Activated CD4-positive, alpha-beta T cell treated with anti-CD3 and anti-CD28 coated beads for 36 hours (primary cell): ENCODE data around the gene CNTNAP5. TPM values are rescaled to one million over a fixed set of nuclear protein-coding genes. Genes with fewer than 3 reads are reported as not detected.

Source experiments
- ATAC-seq: fragments of 200-7000 bp; cut with Tn5 transposase; one replicate; pipeline ENCODE4 v1.10.0; 2021; ENCODE audit warnings: mild to moderate bottlenecking, moderate library complexity
- CTCF ChIA-PET: fragments of 350-600 bp; sonication (Branson Sonifier 250); formaldehyde crosslinking; loops from one replicate; lab custom pipeline; 2021; ENCODE audit warnings: antibody characterized with exemption; lab: Charles Lee
- POLR2A ChIA-PET: fragments of 350-600 bp; sonication (Branson Sonifier 250); formaldehyde crosslinking; loops from one replicate; lab custom pipeline; 2021; ENCODE audit warnings: antibody characterized with exemption, inconsistent platforms; lab: Charles Lee
- DNase-seq: peaks from one replicate; pipeline ENCODE4 v3.0.0-alpha.2; 2020
- H3K27ac Mint-ChIP-seq: one replicate; pipeline ENCODE4 v1.8.0; 2021; ENCODE audit warnings: mixed read lengths
- H3K27me3 Mint-ChIP-seq: one replicate; pipeline ENCODE4 v1.8.0; 2021; ENCODE audit warnings: mixed read lengths
- H3K36me3 Mint-ChIP-seq: one replicate; pipeline ENCODE4 v1.8.0; 2021; ENCODE audit warnings: low read depth, mixed read lengths
- H3K4me1 Mint-ChIP-seq: one replicate; pipeline ENCODE4 v1.8.0; 2021; ENCODE audit warnings: mixed read lengths
- H3K4me3 Mint-ChIP-seq: one replicate; pipeline ENCODE4 v1.8.0; 2021; ENCODE audit warnings: mild to moderate bottlenecking, moderate library complexity, mixed read lengths
- H3K9me3 Mint-ChIP-seq: one replicate; pipeline ENCODE4 v1.8.0; 2021; ENCODE audit warnings: low read depth, mixed read lengths
- intact Hi-C, 2 experiments: fragments of 100-400 bp; cut with DNase I in 1 of 2; cut with micrococcal nuclease in 1 of 2; formaldehyde crosslinking; loops; one replicate each; pipeline versions ENCODE4 v1.14.2 to v1.15.1; 2022 to 2024; cut with DNase I, micrococcal nuclease
- total RNA-seq, 2 experiments: library from RNA; stranded (reverse); gene quantifications; one replicate each; pipeline ENCODE4 v1.2.3, GENCODE V29; 2021

The CNTNAP5 gene
- total RNA-seq, 2 experiments from 2014 or later, result not detected

DNA sequence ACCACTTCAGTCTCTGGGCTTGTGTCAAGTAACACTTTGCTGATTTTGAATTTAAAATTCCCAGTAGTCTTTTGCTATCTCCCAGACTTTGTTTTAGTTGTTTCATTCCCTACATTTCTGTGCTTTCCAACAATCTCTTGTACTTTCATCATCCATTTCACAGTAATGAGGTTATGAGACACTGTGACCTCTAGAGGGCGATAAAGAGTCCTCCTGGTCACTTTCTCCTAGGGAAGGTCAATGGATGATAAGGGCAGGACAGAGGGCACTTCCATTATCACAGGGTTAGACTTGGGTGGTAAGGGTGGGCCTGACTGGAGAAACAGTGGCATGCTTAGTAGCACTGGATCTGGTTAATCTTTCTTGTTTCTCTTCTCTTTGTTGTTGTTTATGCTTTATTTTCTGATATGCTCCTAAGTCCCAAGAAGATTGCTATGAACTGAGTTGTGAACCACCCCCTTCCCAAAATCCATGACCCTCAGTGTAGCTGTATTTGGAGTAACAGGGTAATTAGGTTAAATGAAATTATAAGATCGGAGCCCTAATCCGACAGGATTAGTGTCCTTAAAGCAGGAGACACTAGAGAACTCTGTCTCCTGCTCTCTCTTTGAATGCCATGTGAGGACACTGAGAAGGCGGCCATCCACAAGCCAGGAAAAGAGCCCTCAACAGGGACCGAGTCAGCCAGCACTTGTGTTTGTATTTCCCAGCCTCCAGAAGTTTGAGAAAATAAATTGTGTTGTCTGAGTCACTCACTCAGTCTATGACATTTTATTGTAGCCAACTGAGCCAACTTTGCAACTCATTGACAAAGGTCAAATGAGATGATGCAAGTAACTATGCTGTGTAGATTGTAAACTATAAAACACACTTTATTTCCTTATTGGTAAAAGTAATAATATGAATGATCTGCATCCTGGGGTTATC, 779.2 kb downstream of the CNTNAP5 start:
- no peaks in the 10 kb centered on the region for H3K27me3 Mint-ChIP-seq

DNA sequence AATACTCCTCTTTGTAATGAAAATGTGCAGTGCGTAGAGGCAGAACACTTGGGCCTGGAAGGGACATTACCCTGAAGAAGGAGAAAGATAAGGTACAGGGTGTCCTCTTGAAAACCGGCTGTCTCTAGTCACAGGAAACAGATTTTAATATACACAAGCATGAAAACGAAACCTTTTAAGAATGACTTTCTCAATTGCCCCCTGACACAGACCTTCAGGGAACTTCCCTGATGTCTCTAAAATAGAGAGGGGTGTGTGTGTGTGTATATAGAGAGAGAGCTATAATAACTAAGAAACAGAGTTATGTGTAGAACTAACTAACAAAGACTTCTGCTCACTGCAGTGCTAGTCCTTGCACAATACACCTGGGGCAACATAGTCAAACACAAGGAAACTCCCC, 780.0 kb downstream of the CNTNAP5 start:
- CTCF ChIA-PET, result no interaction called here

More for the DNA sequence above, 779.2 kb downstream of the CNTNAP5 start:
- no peaks in the 10 kb centered on the region for H3K4me1 Mint-ChIP-seq
- H3K4me3 Mint-ChIP-seq, result no peak overlapping the region
- POLR2A ChIA-PET, result no interaction called here
- H3K27ac Mint-ChIP-seq, result no peak overlapping the region
- CTCF ChIA-PET, result no interaction called here
- ATAC-seq (no peak), DNase-seq (no peak)
- intact Hi-C loops, result no loop called here
- H3K36me3 Mint-ChIP-seq, result no peaks in the 10 kb centered on the region
- H3K9me3 Mint-ChIP-seq, result peaks cover 2% of the 10 kb centered on the region

DNA sequence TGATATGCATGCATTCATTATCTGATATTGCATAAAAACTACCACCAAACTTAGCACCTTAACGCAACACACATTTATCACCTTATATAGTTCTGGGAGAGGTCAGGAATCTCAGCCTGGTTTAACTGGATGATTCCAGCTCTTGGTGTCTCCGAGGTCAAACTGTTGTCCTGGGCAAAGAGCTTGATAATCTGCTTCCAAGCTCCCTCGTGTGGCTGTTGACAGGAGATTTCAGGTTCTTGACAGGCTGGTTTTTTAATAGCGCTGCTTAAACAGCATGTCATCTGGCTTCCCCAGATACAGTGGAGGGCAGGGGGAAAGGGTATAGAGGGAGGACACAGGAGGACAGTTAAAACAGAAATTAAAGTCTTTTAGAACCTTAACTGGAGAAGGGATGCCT, 785.0 kb downstream of the CNTNAP5 start:
- no peaks in the 10 kb centered on the region for H3K27me3 Mint-ChIP-seq
- H3K9me3 Mint-ChIP-seq, result peaks cover 5% of the 10 kb centered on the region
- H3K4me3 Mint-ChIP-seq, result no peak overlapping the region
- ChIA-PET POLR2A (no interaction called here), CTCF (no interaction called here)
- H3K4me1 Mint-ChIP-seq, result no peaks in the 10 kb centered on the region
- DNase-seq, result no peak
- ATAC-seq, result no peak
- intact Hi-C loops, result no loop called here
- no peaks in the 10 kb centered on the region for H3K36me3 Mint-ChIP-seq
- H3K27ac Mint-ChIP-seq, result no peak overlapping the region

More for the DNA sequence above, 780.0 kb downstream of the CNTNAP5 start:
- POLR2A ChIA-PET, result no interaction called here
- Mint-ChIP-seq H3K36me3 (no peaks in the 10 kb centered on the region), H3K4me3 (no peak overlapping the region), H3K4me1 (no peaks in the 10 kb centered on the region), H3K27ac (no peak overlapping the region), H3K27me3 (no peaks in the 10 kb centered on the region), H3K9me3 (peaks cover 2% of the 10 kb centered on the region)
- intact Hi-C loops, result no loop called here
- ATAC-seq (no peak), DNase-seq (no peak)

DNA sequence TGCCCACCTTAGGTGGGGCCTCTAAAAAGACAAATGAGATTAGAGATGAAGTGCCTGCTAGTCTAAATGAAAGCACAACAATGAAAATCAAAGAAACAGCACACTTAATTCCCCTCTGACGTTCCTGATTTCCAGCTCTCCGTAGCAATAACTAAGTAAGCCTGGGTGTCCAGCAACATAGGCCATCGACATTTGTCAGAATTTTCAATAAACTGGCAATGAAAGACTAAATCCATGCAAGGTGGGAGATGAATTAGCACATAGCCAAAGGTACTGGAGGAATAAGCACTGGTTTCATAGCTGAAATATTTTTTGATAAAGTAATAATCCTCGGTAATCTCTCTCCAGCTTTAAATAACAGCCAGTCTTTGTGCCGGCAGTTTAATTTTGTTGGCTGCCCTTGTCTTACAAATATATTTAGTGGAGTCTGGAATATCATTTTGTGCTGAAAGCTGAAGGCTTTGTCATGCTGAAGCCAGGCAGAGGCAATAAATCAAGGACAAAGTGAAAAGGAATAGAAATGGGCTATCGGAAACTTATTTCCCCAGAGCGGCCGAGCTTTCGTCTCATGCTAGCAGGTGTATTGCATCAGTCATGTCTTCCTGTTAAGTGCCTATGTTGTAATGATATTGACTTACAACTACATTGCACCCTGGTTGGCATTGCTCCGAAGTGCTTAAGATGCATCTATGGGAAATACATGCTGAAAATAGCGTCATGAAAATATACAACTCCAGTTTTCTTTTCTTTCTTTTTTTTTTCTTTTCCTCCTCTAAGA, 790.1 kb downstream of the CNTNAP5 start:
- Mint-ChIP-seq H3K36me3 (no peaks in the 10 kb centered on the region), H3K9me3 (peaks cover 8% of the 10 kb centered on the region), H3K4me3 (no peak overlapping the region), H3K27me3 (no peaks in the 10 kb centered on the region), H3K27ac (no peak overlapping the region), H3K4me1 (no peaks in the 10 kb centered on the region)
- intact Hi-C loops, result no loop called here
- ATAC-seq (no peak), DNase-seq (no peak)
- POLR2A ChIA-PET, result no interaction called here
- CTCF ChIA-PET, result no interaction called here

DNA sequence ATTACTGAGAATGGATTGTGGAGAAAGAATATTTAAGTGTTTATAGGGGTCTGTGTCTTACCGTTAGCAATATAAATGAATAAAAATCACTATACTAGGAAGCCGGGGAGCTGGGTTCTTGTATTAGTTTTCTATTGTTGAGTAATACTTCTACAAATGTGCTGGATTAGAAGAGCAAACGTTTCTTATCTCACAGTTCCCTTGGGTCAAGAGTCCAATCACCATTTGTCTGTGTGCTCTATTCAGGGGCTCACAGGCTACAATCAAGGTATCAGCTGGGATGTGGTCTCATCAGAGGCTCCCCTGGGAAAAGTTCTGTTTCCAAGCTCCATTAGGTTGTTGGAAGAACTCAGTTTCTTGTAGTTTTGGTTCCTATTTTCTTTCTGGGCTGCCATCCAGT, 790.9 kb downstream of the CNTNAP5 start:
- Mint-ChIP-seq H3K9me3 (peaks cover 8% of the 10 kb centered on the region), H3K36me3 (no peaks in the 10 kb centered on the region), H3K27me3 (no peaks in the 10 kb centered on the region), H3K4me3 (no peak overlapping the region), H3K27ac (no peak overlapping the region), H3K4me1 (no peaks in the 10 kb centered on the region)
- POLR2A ChIA-PET, result no interaction called here
- ATAC-seq, result no peak
- CTCF ChIA-PET, result no interaction called here
- DNase-seq, result no peak
- intact Hi-C loops, result no loop called here

DNA sequence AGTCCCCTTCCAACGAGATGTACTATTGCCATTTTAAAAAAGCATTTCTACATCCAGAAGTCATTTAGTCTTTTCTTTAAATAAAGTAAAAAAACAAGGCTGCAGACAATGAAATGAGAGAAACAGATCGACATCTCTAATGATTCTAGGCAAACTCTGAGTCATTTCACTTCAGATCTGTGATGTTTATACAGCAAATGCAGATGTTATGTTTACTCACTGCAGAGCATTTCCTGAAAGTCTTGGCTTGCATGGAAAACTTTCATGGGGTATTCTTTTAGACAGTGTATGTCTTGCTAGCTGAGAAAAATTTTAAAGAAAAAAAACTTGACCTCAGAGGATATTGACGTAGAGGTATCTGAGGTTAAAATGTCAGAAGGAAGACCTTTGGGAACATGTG, 797.4 kb downstream of the CNTNAP5 start:
- ATAC-seq, result no peak
- no peaks in the 10 kb centered on the region for H3K36me3 Mint-ChIP-seq
- intact Hi-C loops, result no loop called here
- H3K4me3 Mint-ChIP-seq, result no peak overlapping the region
- H3K27me3 Mint-ChIP-seq, result no peaks in the 10 kb centered on the region
- H3K27ac Mint-ChIP-seq, result no peak overlapping the region
- no peaks in the 10 kb centered on the region for H3K9me3 Mint-ChIP-seq
- ChIA-PET CTCF (no interaction called here), POLR2A (no interaction called here)
- H3K4me1 Mint-ChIP-seq, result no peaks in the 10 kb centered on the region
- no peak for DNase-seq

DNA sequence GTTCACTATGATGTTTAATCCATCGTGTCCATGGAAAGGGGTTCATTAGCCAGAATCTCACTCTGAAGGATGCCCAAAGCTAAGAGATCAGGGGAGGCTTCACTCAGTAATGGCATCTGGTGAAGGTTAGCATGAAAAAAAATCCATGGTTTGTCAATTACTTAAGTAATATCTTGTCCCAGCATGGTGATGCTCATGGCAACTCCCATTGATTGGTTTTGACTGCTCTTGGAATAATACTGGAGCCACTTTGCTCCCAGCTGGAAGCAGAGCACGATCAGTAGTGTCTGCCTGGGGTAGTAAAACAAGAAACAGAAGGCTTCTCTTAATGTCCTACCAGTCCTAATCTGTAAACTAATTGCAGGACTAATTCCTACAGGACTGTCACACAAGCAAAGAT, 799.4 kb downstream of the CNTNAP5 start:
- Mint-ChIP-seq H3K27me3 (no peaks in the 10 kb centered on the region), H3K4me1 (no peaks in the 10 kb centered on the region), H3K9me3 (peaks cover 5% of the 10 kb centered on the region), H3K36me3 (no peaks in the 10 kb centered on the region), H3K4me3 (no peak overlapping the region), H3K27ac (no peak overlapping the region)
- ChIA-PET POLR2A (no interaction called here), CTCF (no interaction called here)
- ATAC-seq (no peak), DNase-seq (no peak)
- intact Hi-C loops, result no loop called here

DNA sequence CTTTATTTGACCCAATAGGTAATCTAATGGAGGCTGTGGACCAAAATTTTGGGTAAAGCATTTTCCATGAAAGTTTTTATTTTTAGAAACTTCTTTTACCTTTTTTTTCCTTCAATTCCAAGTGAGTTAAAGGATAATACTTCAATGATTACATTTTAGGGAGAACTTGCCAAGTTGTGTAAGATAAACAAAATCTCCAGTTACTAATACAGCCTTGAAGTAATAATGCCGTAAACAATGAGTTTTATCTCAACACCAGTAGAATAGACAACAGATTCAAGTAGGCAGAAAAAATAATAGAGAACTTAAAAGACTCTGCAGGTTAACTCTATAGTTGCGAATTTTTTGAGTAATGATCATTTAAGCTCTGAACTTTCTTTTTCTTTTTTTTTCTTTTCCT, 807.4 kb downstream of the CNTNAP5 start:
- Mint-ChIP-seq H3K4me3 (no peak overlapping the region), H3K9me3 (peaks cover 17% of the 10 kb centered on the region), H3K27ac (no peak overlapping the region), H3K36me3 (no peaks in the 10 kb centered on the region), H3K4me1 (no peaks in the 10 kb centered on the region), H3K27me3 (no peaks in the 10 kb centered on the region)
- no peak for DNase-seq
- ChIA-PET CTCF (no interaction called here), POLR2A (no interaction called here)
- no peak for ATAC-seq
- intact Hi-C loops, result no loop called here

DNA sequence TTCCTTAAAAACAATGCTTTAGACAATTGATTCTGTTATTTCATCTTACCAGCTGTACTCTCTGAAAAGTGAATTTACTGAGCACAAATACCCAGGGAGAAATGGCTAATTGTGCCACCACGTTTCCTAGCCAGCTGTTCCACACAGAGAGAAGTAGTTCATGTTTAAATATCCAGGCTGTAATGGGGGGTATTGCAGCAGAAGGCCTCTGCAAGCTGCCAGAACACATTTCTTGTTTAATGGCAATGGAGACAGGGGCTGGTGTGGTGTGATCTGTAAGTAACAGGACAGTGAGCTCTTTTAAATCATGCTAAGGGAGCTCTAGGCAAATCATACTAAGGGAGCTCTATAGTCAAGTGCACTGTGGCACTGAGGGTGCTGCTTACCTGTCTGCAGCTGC, 809.2 kb downstream of the CNTNAP5 start:
- no peak overlapping the region for H3K4me3 Mint-ChIP-seq
- ChIA-PET POLR2A (no interaction called here), CTCF (no interaction called here)
- H3K27ac Mint-ChIP-seq, result no peak overlapping the region
- ATAC-seq (no peak), DNase-seq (no peak)
- H3K4me1 Mint-ChIP-seq, result no peaks in the 10 kb centered on the region
- H3K36me3 Mint-ChIP-seq, result no peaks in the 10 kb centered on the region
- peaks cover 16% of the 10 kb centered on the region for H3K9me3 Mint-ChIP-seq
- H3K27me3 Mint-ChIP-seq, result no peaks in the 10 kb centered on the region
- intact Hi-C loops, result no loop called here

DNA sequence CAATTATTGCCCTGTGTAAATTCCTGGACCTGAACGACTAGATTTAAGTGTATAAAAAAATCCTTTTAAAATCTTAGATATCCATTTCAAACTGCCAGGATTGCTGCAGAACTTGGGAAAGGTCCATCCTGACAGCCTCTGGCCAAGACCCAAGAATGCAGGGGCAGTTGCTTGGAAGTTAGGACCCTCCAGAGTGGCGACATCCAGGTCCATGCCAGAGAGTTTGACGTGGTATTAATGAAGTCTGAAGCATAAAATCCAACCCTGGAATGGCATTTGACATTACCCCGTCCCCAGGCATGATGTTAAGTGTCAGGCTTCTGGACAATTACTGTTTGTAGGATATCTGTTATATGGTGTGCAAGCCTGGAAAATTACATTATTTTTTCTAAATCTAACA, 810.2 kb downstream of the CNTNAP5 start:
- ATAC-seq (no peak), DNase-seq (no peak)
- Mint-ChIP-seq H3K27ac (no peak overlapping the region), H3K9me3 (peaks cover 17% of the 10 kb centered on the region), H3K4me3 (no peak overlapping the region), H3K4me1 (no peaks in the 10 kb centered on the region), H3K27me3 (no peaks in the 10 kb centered on the region), H3K36me3 (no peaks in the 10 kb centered on the region)
- intact Hi-C loops, result no loop called here
- CTCF ChIA-PET, result no interaction called here
- POLR2A ChIA-PET, result no interaction called here

DNA sequence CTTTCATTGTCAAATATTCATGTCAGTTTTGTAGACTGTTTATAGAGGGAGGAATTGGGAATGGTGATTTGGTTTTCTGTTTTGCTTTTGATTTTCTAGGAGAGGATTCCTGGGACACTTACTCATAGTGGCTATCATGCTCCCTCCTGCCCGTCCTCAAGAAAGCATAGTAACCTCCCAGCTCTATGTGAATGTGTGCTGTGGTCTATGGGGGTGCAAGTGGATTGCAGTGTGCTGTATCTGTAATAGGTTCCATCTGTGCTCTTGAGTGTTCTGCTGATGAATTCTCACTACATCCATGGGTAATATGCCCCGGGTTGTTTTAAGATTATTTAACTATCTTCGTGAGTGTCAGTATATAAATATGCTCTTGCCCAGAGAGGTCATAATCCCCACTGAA, 811.3 kb downstream of the CNTNAP5 start:
- POLR2A ChIA-PET, result no interaction called here
- ATAC-seq, result no peak
- peaks cover 13% of the 10 kb centered on the region for H3K9me3 Mint-ChIP-seq
- no peaks in the 10 kb centered on the region for H3K4me1 Mint-ChIP-seq
- no peak overlapping the region for H3K27ac Mint-ChIP-seq
- intact Hi-C loops, result no loop called here
- DNase-seq, result no peak
- H3K27me3 Mint-ChIP-seq, result no peaks in the 10 kb centered on the region
- no peak overlapping the region for H3K4me3 Mint-ChIP-seq
- CTCF ChIA-PET, result no interaction called here
- no peaks in the 10 kb centered on the region for H3K36me3 Mint-ChIP-seq

DNA sequence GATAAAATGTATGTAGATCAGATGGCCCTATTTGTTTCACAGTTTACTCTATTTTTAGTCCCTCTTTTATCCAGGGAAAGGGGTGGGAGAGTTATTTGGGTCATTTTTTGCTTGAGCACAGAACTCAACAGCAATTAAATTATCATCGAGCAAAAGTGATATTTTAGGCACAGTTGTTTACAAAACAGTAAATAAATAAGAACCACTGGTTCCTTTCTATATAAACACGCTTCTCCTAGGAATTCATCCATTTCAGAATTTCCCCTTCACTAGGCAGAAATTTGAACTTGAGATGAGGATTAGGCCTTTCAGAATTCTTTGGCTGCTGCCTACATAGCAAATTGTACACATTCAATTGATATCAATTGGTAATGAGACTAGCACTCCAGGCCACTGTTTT, 812.4 kb downstream of the CNTNAP5 start:
- ATAC-seq (no peak), DNase-seq (no peak)
- CTCF ChIA-PET, result no interaction called here
- no peaks in the 10 kb centered on the region for H3K36me3 Mint-ChIP-seq
- intact Hi-C loops, result no loop called here
- H3K4me1 Mint-ChIP-seq, result no peaks in the 10 kb centered on the region
- no peak overlapping the region for H3K27ac Mint-ChIP-seq
- H3K9me3 Mint-ChIP-seq, result peaks cover 14% of the 10 kb centered on the region
- POLR2A ChIA-PET, result no interaction called here
- H3K27me3 Mint-ChIP-seq, result no peaks in the 10 kb centered on the region
- H3K4me3 Mint-ChIP-seq, result no peak overlapping the region
